HG03175 (cell line): ENCODE data around the gene LCN6.
"Not testable (repeated sequence)": the region's sequence is repeated elsewhere in the genome, so short reads cannot be mapped to it uniquely, and the experiment has no call there.

ENCODE experiments used
- ATAC-seq: cut with Tn5 transposase; IDR thresholded peaks from one replicate; pipeline ENCODE4 v1.9.1; 2021; ENCODE audit warnings: mild to moderate bottlenecking, moderate library complexity; ENCODE audit not compliant: unreplicated experiment

Gene LCN6

GRCh38 chr9:136784249-136784996, 36.1 kb upstream of the LCN6 start:
- no peak for ATAC-seq

DNA sequence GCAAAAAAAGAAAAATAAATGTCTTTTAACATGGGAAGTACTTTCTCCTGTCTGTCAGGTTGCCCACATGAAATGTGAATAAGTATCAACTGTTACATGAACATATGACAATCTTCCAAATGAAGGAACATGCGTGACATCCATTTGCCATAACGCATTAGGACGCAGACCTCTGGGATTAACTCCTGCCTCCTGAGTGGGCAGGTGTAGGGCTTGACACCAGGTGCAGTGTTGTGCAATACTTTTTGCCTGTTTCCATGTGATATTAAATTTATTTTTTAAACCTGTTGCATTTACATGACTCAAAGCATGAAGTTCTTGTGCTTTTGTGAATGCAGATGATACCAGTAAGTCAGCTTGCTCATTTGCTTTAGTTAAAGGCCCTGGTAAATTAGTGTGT, 34.1 kb upstream of the LCN6 start:
- no peak for ATAC-seq

DNA sequence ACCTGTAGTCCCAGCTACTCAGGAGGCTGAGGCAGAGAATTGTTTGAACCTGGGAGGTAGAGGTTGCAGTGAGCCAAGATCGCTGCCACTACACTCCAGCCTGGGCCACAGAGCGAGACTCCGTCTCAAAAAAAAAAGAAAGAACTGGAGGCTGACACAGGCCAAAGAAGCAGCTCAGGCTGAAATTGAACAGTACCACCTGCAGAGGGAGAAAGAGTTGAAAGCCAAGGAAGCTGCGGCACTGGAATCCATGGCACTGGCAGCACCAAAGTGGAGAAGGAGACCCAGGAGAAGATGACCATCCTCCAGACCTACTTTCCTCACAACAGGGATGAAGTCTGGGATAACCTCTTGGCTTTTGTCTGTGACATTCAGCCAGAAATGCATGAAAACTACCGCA, 31.5 kb upstream of the LCN6 start:
- ATAC-seq = no peak

DNA sequence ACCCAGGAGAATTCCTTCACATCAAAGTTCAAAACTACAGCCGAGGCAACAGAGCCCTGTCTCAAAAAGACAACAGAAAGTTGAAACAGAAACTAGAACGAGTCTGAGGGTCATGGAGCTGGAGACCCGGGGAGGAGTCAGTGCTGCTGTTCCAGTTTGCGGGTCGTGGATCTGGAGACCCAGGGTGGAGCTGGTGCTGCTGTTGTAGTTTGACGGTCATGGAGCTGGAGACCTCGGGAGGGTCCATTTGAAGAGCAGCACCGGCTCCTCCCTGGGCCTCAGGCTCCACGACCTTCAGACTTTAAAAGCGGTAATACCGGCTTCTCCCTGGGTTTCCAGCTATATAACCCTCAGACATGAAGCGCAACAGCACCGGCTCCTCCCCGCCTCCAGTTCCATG, 29.0 kb upstream of the LCN6 start:
- ATAC-seq = no peak

- ATAC-seq = no peak
Measured at GRCh38 chr9:136776947-136777346, 28.6 kb upstream of the LCN6 start.

GRCh38 chr9:136775191-136775590, 26.9 kb upstream of the LCN6 start:
- no peak for ATAC-seq

DNA sequence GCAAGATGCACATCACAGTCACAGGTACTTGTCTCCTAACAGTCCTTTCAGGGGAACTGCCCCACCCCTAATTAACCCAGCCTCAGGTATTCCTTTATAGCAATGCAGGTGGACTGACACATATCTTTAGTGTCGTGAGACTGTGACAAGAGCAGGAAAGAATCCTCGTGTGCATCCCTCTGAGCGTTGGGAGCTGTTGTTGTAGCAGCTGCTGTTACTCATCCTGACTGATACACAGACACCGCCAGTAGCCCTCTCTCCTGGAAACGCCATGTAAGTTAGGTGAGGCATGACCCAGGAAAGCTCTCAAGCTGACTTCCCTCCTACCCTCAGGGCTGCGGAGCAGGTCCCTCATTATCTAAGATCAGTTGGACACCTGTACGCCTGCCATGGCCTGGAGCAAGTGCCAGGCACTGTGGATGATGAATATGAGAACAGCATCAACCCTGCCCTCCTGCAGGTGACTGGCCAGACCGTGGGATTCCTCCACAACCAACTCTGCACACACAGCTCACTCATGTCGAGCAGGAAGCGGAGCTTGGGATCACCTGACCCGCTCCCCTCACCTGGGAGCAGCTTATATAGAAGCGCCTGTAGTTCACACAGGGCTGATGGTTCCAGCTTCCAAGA, 26.2 kb upstream of the LCN6 start:
- ATAC-seq = no peak

GRCh38 chr9:136773386-136774044, 25.2 kb upstream of the LCN6 start:
- ATAC-seq = no peak

GRCh38 chr9:136771907-136772415, 23.6 kb upstream of the LCN6 start:
- ATAC-seq = no peak

GRCh38 chr9:136769710-136770191, 21.4 kb upstream of the LCN6 start:
- no peak for ATAC-seq

- ATAC-seq = not testable (repeated sequence)
Measured at GRCh38 chr9:136766410-136767120, 18.2 kb upstream of the LCN6 start.

DNA sequence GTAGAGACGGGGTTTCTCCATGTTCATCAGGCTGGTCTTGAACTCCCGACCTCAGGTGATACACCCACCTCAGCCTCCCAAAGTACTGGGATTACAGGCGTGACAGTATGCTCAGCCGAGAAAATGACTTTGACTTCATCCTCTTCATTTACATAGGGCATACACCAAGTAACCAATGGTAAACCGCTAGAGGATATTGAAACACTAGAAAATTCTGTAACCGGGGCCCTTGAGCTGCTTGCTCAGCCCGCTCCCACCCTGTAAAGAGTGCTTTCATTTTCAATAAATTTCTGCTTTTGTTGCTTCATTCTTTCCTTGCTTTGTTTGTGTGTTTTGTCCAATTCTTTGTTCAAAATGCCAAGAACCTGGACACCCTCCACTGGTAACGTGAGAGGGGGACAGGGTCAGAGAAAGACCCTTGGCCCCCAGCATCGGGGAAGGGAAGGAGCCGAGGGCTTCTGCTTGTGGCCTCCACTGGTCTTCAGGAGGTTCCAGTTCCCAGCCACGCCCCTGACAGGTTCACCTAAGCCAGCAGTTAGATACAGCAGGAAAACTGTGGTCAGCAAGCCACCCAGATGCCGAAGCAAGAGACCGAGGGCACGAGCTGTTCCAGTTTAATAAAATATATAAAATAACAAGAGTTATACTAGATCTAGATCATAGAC, 17.6 kb upstream of the LCN6 start:
- peak; percentile 58 for ATAC-seq

DNA sequence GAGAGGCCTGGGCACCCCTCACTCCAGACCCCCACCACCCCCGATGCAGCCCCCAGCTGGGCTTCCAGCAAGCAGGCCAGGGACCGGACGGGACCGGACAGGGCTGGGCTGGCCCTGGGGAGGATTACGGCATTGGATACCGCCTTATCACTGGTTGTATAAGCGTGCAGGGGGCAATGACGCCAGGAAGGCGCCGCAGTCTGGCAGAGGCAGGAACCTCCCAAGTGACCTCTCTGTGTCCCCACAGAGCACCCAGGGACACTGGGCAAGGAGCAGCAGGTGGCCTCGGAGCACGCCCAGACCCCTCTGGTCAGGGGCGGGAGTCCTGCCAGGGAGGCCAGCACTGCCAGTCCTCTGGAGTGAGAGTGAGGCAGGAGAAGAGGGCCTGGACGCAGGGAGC, 16.7 kb upstream of the LCN6 start:
- ATAC-seq = no peak

DNA sequence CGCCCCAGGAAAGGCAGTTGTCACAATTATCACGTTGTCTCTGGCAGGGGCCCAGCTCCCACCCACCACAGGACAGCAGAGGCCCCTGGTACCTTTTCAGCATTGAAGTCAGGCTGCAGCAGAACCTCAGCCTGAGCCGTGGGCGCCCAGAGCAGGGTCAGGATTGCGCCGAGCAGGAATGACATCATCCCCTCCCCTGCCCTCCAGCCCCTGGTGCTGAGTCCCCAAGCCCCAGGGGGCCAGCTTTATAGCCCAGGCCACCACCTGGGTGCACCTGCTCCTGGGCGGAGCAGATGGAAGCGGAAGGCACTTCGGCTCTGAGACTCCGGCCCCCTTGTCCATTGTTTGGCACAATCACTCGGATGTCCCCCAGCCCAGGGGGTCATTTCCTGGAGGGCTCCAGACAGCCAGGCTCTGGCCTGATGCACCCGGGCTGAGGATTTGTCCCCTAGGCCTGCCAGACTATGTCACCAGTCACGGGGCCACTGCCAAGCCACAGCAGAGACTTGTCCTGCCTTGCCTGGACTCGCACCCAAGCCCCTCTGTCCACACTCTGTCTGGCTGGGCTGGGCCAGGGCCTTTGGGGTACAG, 16.1 kb upstream of the LCN6 start, which contains the start of gene LCN15:
LCN15 (minus strand) TSS at position 218 of the 591 bp plus-strand sequence; CDS start at position 188, 30 bp downstream.
- ATAC-seq = no peak

DNA sequence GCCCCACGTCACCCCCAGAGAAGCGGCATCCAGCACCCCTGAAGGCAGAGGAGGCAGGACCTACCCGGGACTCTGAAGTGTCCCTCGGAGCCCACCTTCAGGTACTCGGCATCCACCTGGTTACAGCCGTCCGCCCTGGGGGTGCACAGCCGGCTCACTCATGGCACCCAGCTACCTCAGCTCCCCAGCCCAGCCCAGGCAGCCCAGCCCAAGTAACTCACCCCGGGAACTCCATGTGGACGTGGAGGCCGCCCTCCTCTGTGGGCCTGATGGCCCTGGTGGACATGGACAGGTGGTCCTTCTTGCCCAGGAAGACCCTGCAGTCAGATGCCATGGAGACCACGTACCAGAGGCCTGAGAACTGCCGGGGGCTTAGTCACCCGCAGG, 15.3 kb upstream of the LCN6 start:
- ATAC-seq = no peak

- no peak for ATAC-seq
Measured at GRCh38 chr9:136762915-136763648, 14.8 kb upstream of the LCN6 start.

DNA sequence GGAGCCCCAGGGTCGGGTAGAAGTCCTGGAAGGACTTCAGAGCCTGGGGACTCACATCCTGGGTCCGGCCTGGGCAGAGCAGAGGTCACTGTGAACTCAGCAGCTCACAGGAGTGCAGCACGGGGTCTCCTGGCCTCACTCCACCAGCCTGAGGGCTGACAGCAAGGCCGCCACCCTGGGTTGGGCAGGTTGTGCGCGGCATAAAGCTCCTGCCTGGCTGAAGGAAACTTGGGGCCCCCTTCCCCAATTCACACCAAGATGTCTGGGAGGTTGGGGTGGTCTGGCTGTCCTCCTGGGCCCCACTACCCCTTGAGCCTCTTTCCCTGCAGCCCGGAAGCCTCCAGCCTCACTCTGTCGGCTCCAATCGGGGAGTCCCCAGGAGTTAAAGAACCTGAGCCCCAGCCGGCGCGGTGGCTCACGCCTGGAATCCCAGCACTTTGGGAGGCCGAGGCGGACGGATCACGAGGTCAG, 13.9 kb upstream of the LCN6 start:
- no peak for ATAC-seq

DNA sequence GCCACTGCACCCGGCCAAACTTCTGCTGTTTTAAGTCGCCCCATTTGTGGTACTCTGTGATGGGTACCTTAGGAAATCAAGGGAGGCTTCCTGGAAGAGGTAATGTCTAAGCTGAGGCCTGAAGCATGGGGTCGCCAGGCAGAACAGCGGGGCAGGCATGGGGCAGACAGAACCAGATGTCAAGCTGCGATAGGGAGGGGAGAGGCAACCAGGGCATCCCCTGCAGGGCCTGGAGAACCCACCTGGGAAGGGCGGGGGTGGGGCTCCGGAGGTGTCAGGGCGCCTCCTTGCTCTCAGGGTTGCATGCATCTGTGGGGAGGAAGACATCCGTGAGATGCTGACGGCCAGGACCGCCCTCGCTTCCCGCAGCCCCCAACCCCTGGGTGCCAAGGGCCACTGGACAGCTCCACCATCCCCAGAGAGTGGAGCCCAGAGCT, 13.2 kb upstream of the LCN6 start:
- ATAC-seq = no peak

DNA sequence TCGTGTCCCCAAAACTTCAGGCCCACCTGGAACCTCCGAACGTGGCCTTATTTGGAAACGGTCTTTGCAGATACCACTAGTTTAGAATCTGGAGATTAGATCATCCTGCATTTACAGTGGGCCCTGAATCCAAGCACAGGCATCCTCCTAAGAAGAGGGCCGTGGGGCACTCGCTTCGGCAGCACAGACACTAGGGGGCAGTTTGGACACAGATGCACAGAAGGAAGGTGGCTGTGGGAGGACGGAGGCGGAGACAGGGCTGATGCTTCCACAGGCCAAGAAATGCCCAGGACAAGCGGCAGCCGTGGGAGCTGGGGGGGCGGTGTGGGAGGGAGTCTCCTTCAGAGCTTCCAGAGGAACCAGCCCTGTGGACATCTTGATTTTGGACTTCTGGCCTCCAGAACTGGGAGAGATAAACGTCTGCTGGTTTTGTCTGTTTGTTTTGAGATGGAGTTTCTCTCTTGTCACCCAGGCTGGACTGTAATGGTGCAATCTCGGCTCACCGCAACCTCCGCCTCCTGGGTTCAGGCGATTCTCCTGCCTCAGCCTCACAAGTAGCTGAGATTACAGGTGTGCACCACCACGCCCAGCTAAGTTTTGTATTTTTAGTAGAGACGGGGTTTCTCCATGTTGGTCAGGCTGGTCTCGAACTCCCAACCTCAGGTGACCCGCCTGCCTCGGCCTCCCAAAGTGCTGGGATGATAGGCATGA, 12.7 kb upstream of the LCN6 start:
- not testable (repeated sequence) for ATAC-seq
